ENCODE data around the gene GSAP.

DNA sequence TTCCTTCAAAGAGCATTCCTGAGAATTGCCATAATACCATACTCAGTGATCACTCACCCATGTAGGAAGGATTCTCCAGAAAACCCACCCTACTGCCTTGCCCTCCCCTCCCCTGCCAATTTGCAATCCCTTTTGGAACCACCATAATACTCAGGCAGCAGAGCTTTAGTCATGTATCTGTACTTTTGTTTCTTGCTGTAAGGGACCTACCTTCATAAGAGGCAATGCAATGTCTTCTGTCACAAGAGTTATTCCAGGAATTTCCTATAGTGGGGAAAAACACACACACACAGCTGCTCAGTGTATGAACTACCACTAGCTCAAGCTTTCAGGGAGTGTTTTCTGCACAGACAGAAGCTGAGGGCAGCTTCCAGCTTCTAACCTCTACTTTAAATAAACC lies 67.0 kb downstream of the GSAP start:
- TF ChIP-seq, protein P1, sequence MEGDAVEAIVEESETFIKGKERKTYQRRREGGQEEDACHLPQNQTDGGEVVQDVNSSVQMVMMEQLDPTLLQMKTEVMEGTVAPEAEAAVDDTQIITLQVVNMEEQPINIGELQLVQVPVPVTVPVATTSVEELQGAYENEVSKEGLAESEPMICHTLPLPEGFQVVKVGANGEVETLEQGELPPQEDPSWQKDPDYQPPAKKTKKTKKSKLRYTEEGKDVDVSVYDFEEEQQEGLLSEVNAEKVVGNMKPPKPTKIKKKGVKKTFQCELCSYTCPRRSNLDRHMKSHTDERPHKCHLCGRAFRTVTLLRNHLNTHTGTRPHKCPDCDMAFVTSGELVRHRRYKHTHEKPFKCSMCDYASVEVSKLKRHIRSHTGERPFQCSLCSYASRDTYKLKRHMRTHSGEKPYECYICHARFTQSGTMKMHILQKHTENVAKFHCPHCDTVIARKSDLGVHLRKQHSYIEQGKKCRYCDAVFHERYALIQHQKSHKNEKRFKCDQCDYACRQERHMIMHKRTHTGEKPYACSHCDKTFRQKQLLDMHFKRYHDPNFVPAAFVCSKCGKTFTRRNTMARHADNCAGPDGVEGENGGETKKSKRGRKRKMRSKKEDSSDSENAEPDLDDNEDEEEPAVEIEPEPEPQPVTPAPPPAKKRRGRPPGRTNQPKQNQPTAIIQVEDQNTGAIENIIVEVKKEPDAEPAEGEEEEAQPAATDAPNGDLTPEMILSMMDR (IDR thresholded peaks at IDR 0.05) = no peak
- TF ChIP-seq POLR2A (IDR thresholded peaks at IDR 0.05) (no peak), EP300 (IDR thresholded peaks at IDR 0.05) (no peak)

All from ovary (tissue), 3 donors.